ENCODE measurements around the gene BCL7A. TPM values are rescaled to one million over a fixed set of nuclear protein-coding genes. Genes with fewer than 3 reads are reported as not detected.

Gene BCL7A
- total RNA-seq, 1 experiment from 2014 or later = 14.5 TPM

DNA sequence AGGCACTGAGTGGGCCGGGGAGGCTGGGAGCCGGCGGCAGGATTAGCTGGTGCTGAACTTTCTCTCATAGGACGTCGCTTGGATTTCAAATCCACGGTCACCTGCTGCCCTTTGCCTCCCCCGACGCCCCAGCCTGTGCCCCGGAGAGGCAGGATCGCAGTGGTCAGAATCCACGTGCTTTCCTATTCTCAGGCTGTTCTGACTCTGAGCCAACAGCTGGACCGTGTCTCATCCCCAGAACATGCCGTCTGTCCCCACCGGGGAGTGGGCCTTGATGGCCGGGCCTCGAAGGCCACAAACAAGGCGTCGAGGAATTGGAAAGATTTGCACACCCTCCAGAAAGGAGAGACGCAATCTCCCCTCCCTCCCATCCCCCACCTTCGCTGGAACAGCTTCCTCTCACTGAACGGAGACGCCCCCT, 38.4 kb downstream of the BCL7A start:
- BruUV-seq (replicated peaks) = no TSS peak
- Histone ChIP-seq H3K27ac (ENCODE audit: low read length) (no peak overlapping the region; the same call in 1 of the 2 replicates), H3K36me3 (ENCODE audit: control insufficient read depth, insufficient read depth, low read length) (no peaks in the 10 kb centered on the region), H3K4me1 (ENCODE audit: control insufficient read depth, insufficient read depth, low read length) (peaks cover 27% of the 10 kb centered on the region), H3K9me3 (ENCODE audit: control insufficient read depth, insufficient read depth, low read depth, low read length) (no peaks in the 10 kb centered on the region), H3K27me3 (ENCODE audit: control insufficient read depth, insufficient read depth, low read length) (no peaks in the 10 kb centered on the region), H3K4me3 (ENCODE audit: low read depth in 2 of 2, low read length in 2 of 2) (no peak overlapping the region)
- POLR2A ChIA-PET = interaction anchor here (0.6 kb wide), 1 partner anchor 181 kb away, joined by 4 read pairs; no protein-coding TSS in a partner anchor
- in situ Hi-C loops (cut with HindIII; ENCODE audit: low pct_unique_long_range_greater_than_20kb, low sequenced_read_pairs) (no loop called here), intact Hi-C loops (cut with micrococcal nuclease; ENCODE audit: unreplicated experiment) (no loop called here)
- CTCF ChIA-PET = no interaction called here
- DNase-seq (ENCODE audit: low read depth, low spot score) (no peak), ATAC-seq (no peak)
- TF ChIP-seq TCF7L2 (IDR thresholded peaks at IDR 0.05; ENCODE audit: low read depth, low read length) = no peak
- TF ChIP-seq SIN3A (IDR thresholded peaks at IDR 0.05; ENCODE audit: borderline replicate concordance, insufficient read depth, low read depth, low read length) = no peak
- TF ChIP-seq, protein P1, sequence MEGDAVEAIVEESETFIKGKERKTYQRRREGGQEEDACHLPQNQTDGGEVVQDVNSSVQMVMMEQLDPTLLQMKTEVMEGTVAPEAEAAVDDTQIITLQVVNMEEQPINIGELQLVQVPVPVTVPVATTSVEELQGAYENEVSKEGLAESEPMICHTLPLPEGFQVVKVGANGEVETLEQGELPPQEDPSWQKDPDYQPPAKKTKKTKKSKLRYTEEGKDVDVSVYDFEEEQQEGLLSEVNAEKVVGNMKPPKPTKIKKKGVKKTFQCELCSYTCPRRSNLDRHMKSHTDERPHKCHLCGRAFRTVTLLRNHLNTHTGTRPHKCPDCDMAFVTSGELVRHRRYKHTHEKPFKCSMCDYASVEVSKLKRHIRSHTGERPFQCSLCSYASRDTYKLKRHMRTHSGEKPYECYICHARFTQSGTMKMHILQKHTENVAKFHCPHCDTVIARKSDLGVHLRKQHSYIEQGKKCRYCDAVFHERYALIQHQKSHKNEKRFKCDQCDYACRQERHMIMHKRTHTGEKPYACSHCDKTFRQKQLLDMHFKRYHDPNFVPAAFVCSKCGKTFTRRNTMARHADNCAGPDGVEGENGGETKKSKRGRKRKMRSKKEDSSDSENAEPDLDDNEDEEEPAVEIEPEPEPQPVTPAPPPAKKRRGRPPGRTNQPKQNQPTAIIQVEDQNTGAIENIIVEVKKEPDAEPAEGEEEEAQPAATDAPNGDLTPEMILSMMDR (IDR thresholded peaks at IDR 0.05) = no peak
- TF ChIP-seq POLR2AphosphoS5 (IDR thresholded peaks at IDR 0.05; ENCODE audit: low read depth, low read length) = no peak
- TF ChIP-seq, protein P2, sequence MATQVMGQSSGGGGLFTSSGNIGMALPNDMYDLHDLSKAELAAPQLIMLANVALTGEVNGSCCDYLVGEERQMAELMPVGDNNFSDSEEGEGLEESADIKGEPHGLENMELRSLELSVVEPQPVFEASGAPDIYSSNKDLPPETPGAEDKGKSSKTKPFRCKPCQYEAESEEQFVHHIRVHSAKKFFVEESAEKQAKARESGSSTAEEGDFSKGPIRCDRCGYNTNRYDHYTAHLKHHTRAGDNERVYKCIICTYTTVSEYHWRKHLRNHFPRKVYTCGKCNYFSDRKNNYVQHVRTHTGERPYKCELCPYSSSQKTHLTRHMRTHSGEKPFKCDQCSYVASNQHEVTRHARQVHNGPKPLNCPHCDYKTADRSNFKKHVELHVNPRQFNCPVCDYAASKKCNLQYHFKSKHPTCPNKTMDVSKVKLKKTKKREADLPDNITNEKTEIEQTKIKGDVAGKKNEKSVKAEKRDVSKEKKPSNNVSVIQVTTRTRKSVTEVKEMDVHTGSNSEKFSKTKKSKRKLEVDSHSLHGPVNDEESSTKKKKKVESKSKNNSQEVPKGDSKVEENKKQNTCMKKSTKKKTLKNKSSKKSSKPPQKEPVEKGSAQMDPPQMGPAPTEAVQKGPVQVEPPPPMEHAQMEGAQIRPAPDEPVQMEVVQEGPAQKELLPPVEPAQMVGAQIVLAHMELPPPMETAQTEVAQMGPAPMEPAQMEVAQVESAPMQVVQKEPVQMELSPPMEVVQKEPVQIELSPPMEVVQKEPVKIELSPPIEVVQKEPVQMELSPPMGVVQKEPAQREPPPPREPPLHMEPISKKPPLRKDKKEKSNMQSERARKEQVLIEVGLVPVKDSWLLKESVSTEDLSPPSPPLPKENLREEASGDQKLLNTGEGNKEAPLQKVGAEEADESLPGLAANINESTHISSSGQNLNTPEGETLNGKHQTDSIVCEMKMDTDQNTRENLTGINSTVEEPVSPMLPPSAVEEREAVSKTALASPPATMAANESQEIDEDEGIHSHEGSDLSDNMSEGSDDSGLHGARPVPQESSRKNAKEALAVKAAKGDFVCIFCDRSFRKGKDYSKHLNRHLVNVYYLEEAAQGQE (IDR thresholded peaks at IDR 0.05; ENCODE audit: insufficient read depth in 1 of 2, low read depth in 2 of 2, low read length in 1 of 2) = no peak

DNA sequence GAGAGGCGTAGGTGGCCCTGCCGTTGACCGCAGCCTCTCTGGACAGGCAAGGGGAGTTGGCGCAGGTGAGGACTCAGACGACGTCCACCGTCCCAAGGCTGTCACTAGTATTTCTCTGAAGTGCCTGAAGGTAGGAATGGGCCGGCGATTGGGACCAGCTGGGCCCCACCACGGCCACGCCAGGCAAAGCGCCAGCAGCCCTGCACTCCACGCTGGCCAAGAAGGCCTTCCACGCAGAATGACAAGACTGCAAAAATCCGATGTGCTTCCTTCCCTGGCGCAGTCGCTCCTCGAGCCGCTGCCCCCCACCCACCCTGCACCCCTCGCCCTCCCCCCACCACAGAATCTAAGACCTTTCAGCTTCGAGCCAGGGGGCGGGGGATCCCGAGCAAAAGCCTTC, 39.6 kb downstream of the BCL7A start:
- peaks cover 31% of the 10 kb centered on the region for H3K4me1 ChIP-seq (ENCODE audit: control insufficient read depth, insufficient read depth, low read length)
- H3K27me3 ChIP-seq (ENCODE audit: control insufficient read depth, insufficient read depth, low read length) = no peaks in the 10 kb centered on the region
- DNase-seq (ENCODE audit: low read depth, low spot score) (no peak), ATAC-seq (no peak)
- no TSS peak for BruUV-seq (replicated peaks)
- intact Hi-C loops (cut with micrococcal nuclease; ENCODE audit: unreplicated experiment) = no loop called here
- no peak overlapping the region for H3K4me3 ChIP-seq (ENCODE audit: low read depth in 2 of 2, low read length in 2 of 2)
- CTCF ChIA-PET = no interaction called here
- H3K27ac ChIP-seq (ENCODE audit: low read length) = no peak overlapping the region
- H3K36me3 ChIP-seq (ENCODE audit: control insufficient read depth, insufficient read depth, low read length) = no peaks in the 10 kb centered on the region
- TF ChIP-seq TCF7L2 (IDR thresholded peaks at IDR 0.05; ENCODE audit: low read depth, low read length) (no peak), SIN3A (IDR thresholded peaks at IDR 0.05; ENCODE audit: borderline replicate concordance, insufficient read depth, low read depth, low read length) (no peak), POLR2AphosphoS5 (IDR thresholded peaks at IDR 0.05; ENCODE audit: low read depth, low read length) (no peak)
- TF ChIP-seq, protein P2 (IDR thresholded peaks at IDR 0.05; ENCODE audit: insufficient read depth in 1 of 2, low read depth in 2 of 2, low read length in 1 of 2) = no peak
- TF ChIP-seq, protein P1 (IDR thresholded peaks at IDR 0.05) = no peak
- no peaks in the 10 kb centered on the region for H3K9me3 ChIP-seq (ENCODE audit: control insufficient read depth, insufficient read depth, low read depth, low read length)
- in situ Hi-C loops (cut with HindIII; ENCODE audit: low pct_unique_long_range_greater_than_20kb, low sequenced_read_pairs) = no loop called here
- POLR2A ChIA-PET = no interaction called here

Data from Panc1 (cell line).